ENCODE results near the gene MBTPS2.

- TF ChIP-seq CTCF (conservative IDR thresholded peaks at IDR 0.05; ENCODE audit: low read length) (no peak), EZH2phosphoT487 (IDR thresholded peaks at IDR 0.05; ENCODE audit: borderline replicate concordance, low read depth, low read length) (no peak)
Measured at GRCh38 chrX:21798677-21799219, 40.7 kb upstream of the MBTPS2 start.

Data from OCI-LY7 (cell line).